ELR (cell line): Measurements from ENCODE around the gene FGF6.
A peak's percentile ranks its signal among the peaks of the same experiment; 100 is the strongest.

Experiments used
- DNase-seq: peaks from one replicate; pipeline ENCODE4 v3.0.0-alpha.2; 2015; ENCODE audit warnings: low read depth

Gene FGF6, protein sequence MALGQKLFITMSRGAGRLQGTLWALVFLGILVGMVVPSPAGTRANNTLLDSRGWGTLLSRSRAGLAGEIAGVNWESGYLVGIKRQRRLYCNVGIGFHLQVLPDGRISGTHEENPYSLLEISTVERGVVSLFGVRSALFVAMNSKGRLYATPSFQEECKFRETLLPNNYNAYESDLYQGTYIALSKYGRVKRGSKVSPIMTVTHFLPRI

DNA sequence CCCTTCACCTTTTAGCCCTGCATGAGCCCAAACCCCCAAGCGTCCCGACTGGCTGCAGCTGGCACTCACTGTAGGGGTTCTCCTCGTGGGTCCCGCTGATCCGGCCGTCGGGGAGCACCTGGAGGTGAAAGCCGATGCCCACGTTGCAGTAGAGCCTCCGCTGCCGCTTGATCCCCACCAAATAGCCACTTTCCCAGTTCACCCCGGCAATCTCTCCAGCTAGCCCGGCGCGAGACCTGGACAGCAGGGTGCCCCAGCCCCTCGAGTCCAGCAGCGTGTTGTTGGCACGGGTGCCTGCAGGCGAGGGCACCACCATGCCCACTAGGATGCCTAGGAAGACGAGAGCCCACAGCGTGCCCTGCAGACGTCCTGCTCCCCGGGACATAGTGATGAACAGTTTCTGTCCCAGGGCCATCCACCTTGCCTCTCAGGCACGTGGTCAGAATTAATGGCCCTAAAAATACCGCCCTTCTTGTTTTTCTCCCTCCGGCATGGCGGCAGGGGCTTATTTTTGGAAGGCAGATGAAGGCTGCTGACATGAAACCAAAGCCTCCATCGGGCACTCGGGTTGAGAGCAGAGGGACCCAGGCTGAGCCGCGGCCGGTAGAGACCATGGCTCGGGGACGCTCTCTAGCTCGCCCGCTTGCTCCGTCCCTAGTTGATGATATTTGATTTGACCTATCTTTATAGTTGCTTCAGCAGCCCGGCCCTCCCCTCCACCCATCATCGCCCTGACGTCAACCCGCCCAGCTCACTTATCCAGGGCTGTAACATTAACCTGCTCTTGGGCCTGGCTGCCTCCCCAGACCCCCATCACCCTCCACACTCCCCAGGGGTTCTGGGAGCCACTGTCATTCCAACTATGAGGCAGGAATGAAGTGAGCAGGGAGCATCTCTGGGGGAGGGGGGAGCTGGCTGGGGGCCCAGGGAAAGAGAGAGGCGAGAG lies at the start of gene FGF6:
Gene FGF6 (minus strand): TSS at position 660 of the 946 bp plus-strand sequence. CDS start 245 bp downstream, at position 415.
- no peak for DNase-seq

DNA sequence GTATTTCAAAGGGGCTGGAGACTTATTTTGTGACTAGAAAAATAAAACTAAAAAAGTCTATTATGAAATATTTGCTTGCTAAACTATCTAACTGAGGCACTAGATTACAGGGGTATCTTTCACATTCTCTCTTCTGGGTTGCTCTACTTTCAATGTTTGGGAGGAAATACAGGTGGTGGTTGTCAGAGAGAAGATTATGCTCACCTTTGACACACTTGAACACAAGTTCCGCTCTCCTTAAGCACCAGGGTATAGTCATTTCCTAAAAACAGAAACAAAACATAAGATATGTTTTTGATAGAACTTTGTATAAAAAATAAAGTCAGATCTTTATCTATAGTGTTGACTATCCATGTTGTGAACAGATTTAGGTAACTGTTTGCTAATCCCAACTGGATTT lies 45.4 kb upstream of the FGF6 start:
- DNase-seq: no peak

DNA sequence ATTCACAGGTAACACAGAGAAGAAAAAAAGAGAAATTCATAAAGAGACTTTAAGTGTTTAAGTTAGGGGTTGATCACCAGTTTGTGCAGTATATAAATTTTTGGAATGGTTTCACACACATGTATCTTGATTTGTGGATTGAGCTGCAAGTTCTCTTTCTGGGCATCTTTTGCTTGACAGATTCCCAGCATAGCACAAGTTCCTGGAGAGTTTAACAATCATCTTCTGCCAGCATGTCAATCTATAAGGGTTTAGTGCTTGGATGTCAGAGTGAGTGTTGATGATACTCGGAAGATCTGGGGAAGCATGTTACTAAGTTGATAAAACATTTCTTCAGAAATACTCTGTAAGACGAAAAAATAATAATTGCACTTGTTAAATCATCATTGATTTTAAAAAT lies 43.9 kb upstream of the FGF6 start:
- no peak for DNase-seq

DNA sequence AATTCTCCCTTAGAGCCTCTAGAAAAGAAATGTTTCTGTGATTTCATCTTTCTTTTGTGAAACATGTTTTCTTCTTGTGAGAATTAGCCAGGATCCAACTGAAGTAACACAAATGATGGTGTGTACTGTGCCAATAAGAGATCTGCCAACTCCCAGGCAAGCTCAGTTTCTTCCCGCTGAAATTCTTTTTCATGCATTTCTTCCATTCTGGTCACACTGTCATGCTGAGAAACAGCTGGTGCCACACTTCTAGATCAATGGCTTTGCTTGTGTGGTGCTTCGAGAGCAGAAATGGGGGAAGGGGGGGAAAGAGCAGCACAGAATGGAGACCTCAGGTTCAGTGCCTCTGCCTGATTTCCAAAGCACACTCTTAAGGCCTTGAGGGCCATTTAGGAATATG lies 41.4 kb upstream of the FGF6 start:
- no peak for DNase-seq

DNA sequence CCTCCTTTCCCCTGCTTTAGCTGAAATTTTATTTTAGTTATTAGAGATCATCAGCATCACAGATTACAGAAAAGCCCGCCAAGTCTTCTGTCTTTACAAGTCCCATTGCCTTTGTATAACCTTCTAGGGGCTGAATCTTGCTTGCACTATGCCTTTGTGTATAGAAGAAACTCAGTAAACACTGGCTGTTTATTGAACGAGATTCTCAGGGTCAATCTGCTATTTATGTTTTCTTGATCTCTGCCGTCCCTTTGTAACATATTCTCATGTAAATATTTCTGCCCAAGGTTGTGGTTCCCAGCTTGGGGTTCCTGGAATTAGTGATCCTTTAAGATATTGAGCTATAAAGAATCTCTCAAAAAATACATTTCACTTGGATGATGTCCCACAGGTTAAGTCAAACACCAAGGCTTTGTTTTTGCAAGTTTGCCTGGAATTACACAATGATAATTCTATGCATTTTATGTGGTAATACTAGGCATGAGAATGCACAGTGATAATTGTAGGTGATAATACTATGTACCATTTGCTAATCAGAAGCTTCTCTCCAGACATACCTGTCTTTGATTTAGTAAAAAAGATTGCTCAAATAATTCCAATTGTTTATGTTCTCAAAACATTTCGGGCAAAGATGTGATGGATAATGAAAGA lies 40.6 kb upstream of the FGF6 start:
- DNase-seq: no peak

DNA sequence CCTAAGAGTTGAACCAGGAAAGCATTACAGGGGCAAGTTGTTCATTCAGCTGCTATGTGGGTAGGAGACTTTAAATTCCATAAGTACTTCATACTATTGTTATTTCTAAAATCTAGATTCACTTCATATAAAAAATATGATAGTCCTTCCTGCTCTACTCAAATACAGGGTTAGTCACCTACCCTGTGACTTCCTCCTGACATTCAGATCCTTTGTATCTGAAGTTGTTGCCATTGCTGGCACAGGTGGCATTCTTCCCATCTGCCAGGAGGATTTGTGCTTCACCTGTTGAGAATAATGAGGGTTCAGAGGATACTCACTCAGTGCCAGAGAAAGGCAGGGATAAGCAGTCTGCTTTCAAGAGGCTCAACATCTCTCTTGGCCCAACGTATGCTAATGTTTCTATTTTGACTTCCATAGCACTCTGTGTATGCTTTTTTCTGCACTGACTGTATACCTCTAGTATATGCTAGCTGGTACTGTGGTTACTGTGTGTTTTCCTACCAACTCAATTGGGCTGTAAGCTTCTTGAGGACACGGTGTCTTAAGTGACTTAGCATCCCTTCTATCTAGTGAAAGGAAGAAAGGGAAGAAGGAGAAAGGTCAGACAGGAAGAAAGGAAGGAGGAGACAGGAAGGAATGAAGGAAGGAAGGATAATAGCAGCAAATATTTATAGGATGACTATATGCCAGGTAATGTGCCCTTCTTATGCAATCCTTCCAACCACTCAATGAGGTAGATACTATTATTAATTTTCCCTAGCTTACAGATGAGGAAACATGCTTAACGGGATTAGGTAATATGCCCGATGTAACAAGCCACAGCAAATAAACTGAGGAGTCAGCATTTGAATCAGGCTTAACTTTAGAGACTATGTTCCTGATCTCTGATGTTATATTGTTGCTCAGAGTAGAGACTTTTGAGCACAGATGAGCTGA lies 38.5 kb upstream of the FGF6 start:
- peak; percentile 6 for DNase-seq

DNA sequence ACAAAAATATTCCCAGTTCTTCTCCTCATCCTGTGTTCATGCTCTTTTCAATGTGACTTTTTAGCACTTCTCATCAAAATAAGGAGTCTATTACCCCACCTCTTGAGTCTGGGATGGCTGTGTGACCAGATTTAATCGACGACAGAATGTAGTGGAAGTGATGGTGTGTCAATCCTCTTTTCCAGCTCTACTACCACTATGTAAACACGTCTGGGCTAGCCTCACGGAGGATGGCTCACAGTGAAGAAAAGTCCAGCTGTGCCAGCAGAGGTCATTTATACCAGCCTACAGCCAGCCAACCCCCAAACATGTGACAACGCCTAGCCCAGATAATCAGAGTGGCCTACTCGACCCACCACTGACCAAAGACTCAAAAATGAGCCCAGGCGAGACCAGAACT lies 37.3 kb upstream of the FGF6 start:
- no peak for DNase-seq

DNA sequence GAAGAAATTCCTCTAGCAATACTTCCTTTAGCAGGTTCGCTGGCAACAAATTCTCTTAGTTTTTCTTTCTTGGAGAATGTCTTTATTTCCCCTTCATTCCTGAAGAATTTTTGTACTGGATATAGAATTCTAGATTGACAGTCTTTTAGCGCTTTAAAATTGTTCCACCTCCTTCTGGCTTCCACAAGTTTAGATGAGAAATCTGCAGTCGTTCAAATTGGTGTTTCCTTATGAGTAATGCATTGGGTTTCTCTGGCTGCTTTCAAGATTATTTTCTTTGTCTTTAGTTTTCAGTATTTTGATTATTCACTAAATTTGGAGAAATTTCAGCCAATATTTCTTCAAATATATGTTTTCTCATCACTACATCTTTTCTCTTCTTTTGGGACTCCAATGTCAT lies 33.3 kb upstream of the FGF6 start:
- DNase-seq: no peak

DNA sequence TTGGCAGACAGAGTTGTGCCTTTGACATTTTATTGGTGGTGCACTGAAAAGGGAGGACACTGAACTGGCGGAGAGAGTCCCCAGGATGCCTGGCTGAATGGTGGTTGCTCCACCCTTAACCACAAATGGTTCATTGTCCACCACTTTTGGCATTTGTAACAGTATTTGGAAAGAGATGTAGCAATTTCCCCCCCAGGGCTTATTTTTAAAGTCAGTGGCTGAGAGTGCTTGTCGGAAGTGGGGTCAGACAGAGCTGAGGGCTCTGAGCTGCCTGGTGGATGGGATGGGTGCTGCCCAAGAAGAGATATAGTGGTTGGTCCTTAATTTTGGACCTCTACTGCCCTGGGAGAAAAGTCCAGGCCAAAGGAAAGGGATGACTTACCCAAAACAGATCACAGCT lies 31.5 kb upstream of the FGF6 start:
- peak; percentile 10 for DNase-seq

DNA sequence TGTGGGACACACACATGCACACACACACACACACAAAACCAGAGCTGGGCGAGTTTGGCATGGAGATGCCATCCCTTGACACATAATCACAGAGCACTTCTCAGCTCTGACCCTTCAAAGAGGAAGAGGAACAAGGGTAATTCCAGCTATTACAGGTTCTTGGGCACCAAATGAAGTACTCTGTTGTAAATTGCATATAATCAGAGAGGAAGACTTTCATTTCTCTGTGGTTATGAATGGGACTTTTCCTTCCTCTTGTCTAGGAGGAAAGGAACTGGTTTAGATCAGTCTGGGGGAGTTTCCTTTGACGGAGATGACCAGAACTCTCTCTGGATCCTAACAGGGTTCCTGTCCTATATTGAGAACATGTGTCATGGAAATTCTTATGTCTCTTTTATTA lies 26.4 kb upstream of the FGF6 start:
- DNase-seq: no peak

DNA sequence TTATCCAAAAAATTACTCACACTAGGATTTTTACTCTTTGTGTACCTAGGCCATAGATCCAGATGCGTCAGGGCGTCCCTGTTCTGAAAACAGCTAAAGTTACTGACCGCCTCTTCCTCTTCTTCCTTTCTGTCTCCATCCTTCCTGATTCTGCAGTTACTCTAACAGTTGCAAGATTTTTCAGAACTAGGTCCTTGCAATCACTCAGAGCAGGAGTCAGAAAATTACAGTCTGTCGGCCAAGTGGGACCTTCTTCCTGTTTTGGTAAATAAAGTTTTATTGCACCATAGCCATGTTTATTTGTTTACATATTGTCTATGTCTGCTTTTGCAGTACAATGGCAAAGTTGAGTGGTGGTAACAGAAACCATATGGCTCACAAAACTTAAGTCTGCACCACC lies 25.6 kb upstream of the FGF6 start:
- no peak for DNase-seq

DNA sequence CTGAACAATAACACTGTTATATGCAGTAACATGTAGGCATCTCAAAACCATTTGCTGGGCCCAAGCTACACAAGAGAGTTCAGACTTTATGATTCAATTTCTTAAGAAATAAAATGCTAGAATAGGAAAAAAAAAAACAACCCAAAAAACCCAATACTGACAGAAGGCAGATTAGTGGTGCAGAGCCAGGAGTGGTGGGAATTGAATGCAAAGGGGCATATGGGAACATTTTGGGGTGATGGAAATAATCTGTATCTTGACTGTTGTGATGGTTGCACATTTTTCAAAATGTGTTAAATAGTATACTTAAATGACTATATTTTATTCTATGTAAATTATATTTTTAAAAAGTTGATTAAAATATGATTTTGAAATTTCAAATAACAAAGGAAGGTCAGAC lies 23.4 kb upstream of the FGF6 start:
- no peak for DNase-seq

DNA sequence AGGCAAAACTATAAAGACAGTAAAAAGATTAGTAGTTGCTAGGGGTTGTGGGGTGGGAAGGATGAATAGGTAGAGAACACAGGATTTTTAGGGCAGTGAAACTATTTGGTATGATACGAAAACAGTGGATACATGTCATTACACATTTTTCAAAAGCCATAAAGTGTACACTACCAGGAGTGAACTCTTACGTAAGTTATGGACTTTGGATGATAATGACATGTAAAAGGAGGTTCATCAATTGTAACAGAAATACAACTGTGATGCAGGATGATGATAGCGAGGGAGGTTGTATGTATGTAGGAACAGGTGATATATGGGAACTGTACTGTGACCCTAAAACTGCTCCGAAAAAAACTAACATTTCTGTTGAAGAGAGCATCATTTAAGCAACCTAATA lies 15.1 kb upstream of the FGF6 start:
- DNase-seq: no peak

DNA sequence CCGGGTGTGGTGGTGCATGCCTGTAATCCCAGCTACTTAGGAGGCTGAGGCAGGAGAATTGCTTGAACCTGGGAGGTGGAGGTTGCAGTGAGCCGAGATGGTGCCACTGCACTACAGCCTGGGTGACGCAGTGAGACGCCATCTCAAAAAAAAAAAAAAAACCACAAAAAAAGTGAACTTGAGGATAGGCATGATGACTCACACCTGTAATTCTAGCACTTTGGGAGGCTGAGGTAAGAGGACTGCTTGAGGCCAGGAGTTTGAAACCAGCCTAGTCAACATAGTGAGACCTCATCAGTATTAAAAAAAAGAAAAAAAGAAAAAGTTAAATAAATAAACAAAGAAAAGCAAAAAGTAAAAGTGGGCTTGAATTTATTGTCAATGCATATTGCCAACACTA lies 10.2 kb upstream of the FGF6 start:
- peak; percentile 8 for DNase-seq

DNA sequence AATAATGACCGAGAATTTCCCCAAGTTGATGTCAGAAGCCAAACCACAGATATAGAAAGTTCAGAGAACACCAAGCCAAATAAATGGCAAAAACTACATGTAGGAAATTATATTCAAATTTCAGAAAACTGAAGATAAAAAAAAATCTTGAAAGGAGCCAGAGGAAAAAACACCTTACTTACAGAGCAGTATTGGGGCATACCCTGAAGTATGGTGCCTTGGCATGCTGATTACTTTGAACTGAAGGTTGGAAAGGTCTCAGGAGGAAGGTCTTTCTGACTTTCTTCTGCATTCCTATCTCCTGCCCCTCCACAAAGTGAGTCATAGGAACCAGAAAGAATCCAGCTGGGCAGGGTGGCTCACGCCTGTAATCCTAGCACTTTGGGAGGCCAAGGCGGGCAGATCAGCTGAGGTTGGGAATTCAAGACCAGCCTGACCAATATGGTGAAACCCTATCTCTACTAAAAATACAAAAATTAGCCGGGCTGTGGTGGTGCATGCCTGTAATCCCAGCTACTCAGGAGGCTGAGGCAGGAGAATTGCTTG lies 8.8 kb upstream of the FGF6 start:
- peak; percentile 10 for DNase-seq

DNA sequence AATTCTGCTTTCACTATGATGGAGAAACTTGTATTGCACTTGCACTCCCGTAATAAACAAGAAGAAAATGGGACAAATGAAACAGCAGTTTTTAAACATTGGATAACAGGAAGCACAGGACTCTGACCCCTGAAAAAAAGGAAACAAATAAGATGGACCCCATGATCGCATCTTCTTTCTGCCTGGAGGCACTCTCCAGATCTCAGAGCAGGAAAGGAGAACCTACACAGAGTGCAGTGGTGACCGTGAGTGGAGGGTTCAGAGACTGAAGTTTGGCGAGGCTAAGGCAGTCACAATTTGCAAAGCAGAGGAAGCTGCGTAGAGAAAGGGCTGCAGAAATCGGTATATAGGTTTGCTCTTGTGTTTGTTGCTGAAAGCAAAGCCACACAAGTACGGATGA lies 6.1 kb upstream of the FGF6 start:
- no peak for DNase-seq

DNA sequence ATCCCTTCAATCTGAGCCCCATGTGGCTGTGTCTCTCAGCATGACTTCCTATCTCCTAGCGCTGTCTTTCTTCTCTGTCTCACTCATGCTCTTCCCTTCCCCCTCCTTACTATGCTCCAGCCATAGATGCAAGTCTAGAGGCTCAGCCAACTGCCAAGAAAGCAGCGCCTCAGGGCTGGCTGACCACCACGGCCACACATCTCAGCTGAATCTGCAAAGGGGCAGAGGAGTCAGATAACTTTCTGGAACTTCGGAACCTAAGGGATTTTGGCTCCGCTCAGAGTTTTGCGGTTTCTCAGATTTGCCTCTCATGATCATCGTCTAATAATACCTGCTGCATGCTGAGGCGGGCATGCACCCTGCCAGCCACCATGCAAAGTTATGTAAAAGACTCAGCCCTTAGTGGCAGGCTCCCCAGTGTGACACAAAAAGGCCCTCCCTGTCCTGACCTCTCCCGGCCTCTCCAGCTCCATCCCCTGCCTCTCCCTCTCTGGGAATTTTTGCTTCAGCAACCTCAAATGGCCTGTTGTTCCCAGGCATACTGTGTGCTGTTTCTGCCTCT lies 5.0 kb upstream of the FGF6 start:
- no peak for DNase-seq

DNA sequence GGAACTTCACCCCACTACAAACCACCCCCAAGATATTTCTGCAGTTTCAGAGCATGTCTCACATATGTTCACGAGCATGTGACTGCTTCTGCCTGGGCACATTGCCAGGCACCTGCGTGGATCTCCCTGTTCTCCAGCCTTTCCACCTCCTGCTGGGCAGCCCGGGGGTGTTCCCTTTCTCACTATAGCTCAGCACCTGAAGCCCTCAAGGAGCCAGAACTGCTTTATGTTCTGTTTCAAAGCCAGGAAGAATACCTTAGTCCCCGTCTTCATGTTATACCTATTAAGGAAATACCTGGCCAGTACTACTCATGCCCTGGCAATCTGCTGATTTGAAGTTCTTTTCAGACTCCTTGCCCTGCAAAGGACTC lies 4.2 kb upstream of the FGF6 start:
- DNase-seq: no peak

DNA sequence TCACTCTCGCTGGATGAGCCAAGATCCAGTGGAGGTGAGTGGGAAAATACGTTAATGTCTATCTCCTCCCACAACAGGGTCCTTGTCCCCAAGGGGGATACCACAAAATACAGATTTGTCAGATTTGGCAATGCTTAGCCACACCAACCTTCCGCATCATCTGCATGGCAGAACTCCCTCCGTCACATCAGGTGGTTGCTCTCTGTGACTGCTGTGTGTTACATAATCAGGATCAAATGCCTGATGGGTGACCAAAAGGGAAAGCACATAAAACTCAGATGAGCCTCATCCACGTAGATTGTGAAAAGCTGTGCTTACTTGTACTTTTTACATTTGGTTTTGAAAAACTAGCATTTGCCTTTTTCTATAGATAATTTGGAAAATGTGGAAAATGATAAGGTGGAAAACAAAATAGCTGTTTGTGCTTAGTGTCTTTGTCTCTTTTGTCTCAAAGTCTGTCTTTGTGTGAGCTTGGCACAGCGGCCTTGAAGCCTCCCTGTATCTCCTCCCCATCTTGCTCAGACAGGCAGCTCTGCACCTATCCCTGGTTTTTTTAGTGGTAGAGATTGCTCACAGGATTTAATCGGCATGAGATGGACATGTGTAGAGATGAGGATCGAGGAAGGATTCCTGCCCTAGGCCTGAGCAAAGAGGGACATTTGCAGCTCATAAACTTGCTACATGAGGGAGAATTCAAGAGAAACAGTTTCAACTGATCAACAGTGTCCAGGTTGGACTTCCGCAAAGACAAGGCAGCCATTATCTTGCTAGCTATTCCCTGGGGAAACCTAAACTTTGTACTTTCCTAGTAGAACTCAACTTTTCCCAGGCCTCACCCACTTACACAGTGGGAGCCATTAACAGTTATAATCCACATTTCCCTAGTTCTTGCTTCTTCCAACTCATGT lies 3.6 kb upstream of the FGF6 start:
- no peak for DNase-seq

DNA sequence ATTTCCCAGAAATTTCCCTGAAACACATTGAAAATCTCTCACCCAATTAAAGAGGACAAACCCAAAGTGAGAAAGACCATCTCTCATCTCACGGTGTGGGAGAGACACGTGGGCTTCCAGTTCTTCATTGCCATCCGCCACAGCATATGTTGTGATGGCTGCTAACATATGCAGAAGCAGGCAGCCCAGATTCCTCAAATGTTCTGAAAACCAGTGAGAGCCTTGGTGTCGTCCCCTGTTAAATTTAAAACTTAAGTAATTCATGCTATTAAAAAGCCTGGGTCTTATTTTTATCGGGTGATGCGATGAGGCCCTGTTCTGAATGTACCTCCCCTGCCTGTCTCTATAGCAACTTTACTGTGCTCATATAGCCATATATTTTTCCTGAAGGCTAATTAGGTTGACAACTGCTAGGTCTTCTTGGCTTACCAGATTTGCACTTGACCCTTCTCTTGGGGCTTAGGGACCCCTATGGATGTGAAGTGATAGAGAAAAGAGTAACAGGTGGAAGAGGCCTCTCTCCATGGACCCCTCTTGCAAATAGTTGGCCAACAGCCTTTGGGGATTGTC lies 2.8 kb upstream of the FGF6 start:
- no peak for DNase-seq
